GM12878 (cell line): ENCODE data around the gene ATF7. TPM values are rescaled to one million over a fixed set of nuclear protein-coding genes. Genes with fewer than 3 reads are reported as not detected.

Experiments
- ATAC-seq: fragments of 200-7000 bp; cut with Tn5 transposase; 3 replicates; pipeline ENCODE4 v1.9.1; 2020; ENCODE audit warnings: mild to moderate bottlenecking, moderate library complexity
- BruUV-seq: library from RNA; stranded (reverse); fragments of 400-500 nt; replicated peaks from 2 replicates; lab custom pipeline; 2021; lab: Mats Ljungman, UMichigan
- CTCF ChIA-PET: fragments of 300-600 bp; sonication (Branson Sonifier 250); formaldehyde crosslinking; extraction: SDS; loops from one replicate; lab custom pipeline; 2021; ENCODE audit warnings: inconsistent platforms; lab: Yijun Ruan, JAX
- POLR2A ChIA-PET: fragments of 350-600 bp; formaldehyde crosslinking; extraction: SDS; loops from one replicate; lab custom pipeline; 2021; ENCODE audit warnings: inconsistent platforms; lab: Charles Lee
- RAD21 ChIA-PET: fragments of 300-600 bp; sonication (Branson Sonifier 250); formaldehyde crosslinking; loops from one replicate; lab custom pipeline; 2023; ENCODE audit warnings: antibody characterized with exemption; ENCODE audit not compliant: unreplicated experiment; lab: Charles Lee
- SMC1A ChIA-PET: fragments of 300-600 bp; sonication (Branson Sonifier 250); formaldehyde crosslinking; loops from one replicate; lab custom pipeline; 2023; ENCODE audit not compliant: unreplicated experiment, uncharacterized antibody; lab: Charles Lee
- DNase-seq: peaks from one replicate; pipeline ENCODE4 v3.0.0-alpha.2; 2011; ENCODE audit warnings: low read depth, low spot score
- FAIRE-seq: peaks from 3 replicates; lab custom pipeline; 2011; peaks lifted over from hg19 to GRCh38; lab: Jason Lieb, UNC
- H2AFZ ChIP-seq: 2 replicates; pipeline ENCODE4 v1.6.0; 2011; ENCODE audit warnings: low read depth, low read length, control low read depth; ENCODE audit not compliant: control insufficient read depth
- H3K27ac ChIP-seq: 2 replicates; pipeline ENCODE4 v1.5.1; 2011; ENCODE audit warnings: control low read depth; ENCODE audit not compliant: control insufficient read depth, insufficient read depth
- H3K27me3 ChIP-seq, 2 experiments: replicated peaks in 1 of 2; 2 replicates each; pipeline versions ENCODE4 v1.6.0 to v1.6.1; 2011; ENCODE audit warnings: low read length in 1 of 2; ENCODE audit not compliant: control insufficient read depth in 2 of 2, insufficient read depth in 2 of 2
- H3K36me3 ChIP-seq, 2 experiments: 2 replicates each; pipeline ENCODE4 v1.5.1; 2011; ENCODE audit warnings: low read length in 1 of 2; ENCODE audit not compliant: control insufficient read depth in 2 of 2, insufficient read depth in 2 of 2
- H3K4me1 ChIP-seq: 2 replicates; pipeline ENCODE4 v1.6.1; 2011; ENCODE audit warnings: mild to moderate bottlenecking, low read length, moderate library complexity, mixed read lengths; ENCODE audit not compliant: control insufficient read depth, insufficient read depth
- H3K4me2 ChIP-seq: 2 replicates; pipeline ENCODE4 v1.6.0; 2011; ENCODE audit warnings: control low read depth; ENCODE audit not compliant: control insufficient read depth, insufficient read depth
- H3K4me3 ChIP-seq: fragments of 200-600 bp; sonication (generic); 2 replicates; pipeline ENCODE4 v1.5.1; 2016
- H3K79me2 ChIP-seq: 2 replicates; pipeline ENCODE4 v1.6.0; 2011; ENCODE audit warnings: low read length; ENCODE audit not compliant: control insufficient read depth, insufficient read depth
- H3K9ac ChIP-seq: 2 replicates; pipeline ENCODE4 v1.8.0; 2011; ENCODE audit warnings: low read length, control low read depth, mixed read lengths; ENCODE audit not compliant: control insufficient read depth, insufficient read depth
- H3K9me3 ChIP-seq: replicated peaks from 3 replicates; pipeline ENCODE4 v1.5.1; 2011; ENCODE audit warnings: mild to moderate bottlenecking, low read length; ENCODE audit not compliant: control insufficient read depth, insufficient read depth
- H4K20me1 ChIP-seq: 2 replicates; pipeline ENCODE4 v1.6.0; 2011; ENCODE audit not compliant: control insufficient read depth, insufficient read depth
- ETV6 ChIP-seq, 2 experiments: fragments of 450-650 bp in 1 of 2; IDR thresholded peaks in 1 of 2; conservative IDR thresholded peaks in 1 of 2; 2 replicates each; pipeline ENCODE4 v1.6.1; 2014; ENCODE audit warnings: antibody characterized with exemption in 1 of 2, borderline replicate concordance in 1 of 2, low read depth in 1 of 2, mild to moderate bottlenecking in 1 of 2, moderate library complexity in 1 of 2
- HCFC1 ChIP-seq: fragments of 150-350 bp; IDR thresholded peaks from 2 replicates; pipeline ENCODE4 v1.6.1; 2014; ENCODE audit warnings: low read length
- HDGF ChIP-seq: fragments of 450-650 bp; IDR thresholded peaks from 2 replicates; pipeline ENCODE4 v1.6.1; 2016; ENCODE audit warnings: antibody characterized with exemption
- PAX5 ChIP-seq: IDR thresholded peaks from 2 replicates; pipeline ENCODE4 v1.6.1; 2011; ENCODE audit warnings: low read depth, low read length, borderline replicate concordance
- POLR2AphosphoS5 ChIP-seq: IDR thresholded peaks from 2 replicates; pipeline ENCODE4 v1.6.1; 2011; ENCODE audit warnings: mild to moderate bottlenecking, low read length, inconsistent platforms
- ZNF217 ChIP-seq: fragments of 450-650 bp; IDR thresholded peaks from 2 replicates; pipeline ENCODE4 v1.6.1; 2017; ENCODE audit warnings: antibody characterized with exemption, mild to moderate bottlenecking
- ZSCAN29 ChIP-seq: fragments of 450-650 bp; IDR thresholded peaks from 2 replicates; pipeline ENCODE4 v1.6.1; 2017; ENCODE audit warnings: mild to moderate bottlenecking, moderate library complexity
- WGBS: methylation state at CpG from one replicate; pipeline ENCODE4 v1.1.6; 2016; ENCODE audit warnings: low lambda C conversion rate; ENCODE audit not compliant: insufficient replicate concordance, insufficient coverage; ENCODE audit errors: missing lambda C conversion rate; 5-methylcytosine and 5-hydroxymethylcytosine counted together
- in situ Hi-C: fragments of 300-500 bp; cut with MboI; formaldehyde crosslinking; loops from 9 replicates; pipeline ENCODE4 v1.14.3; 2018; ENCODE audit warnings: mixed read lengths
- intact Hi-C: fragments of 100-400 bp; cut with micrococcal nuclease; formaldehyde crosslinking; loops from one replicate; pipeline ENCODE4 v1.14.2; 2022; ENCODE audit not compliant: unreplicated experiment
- polyA plus RNA-seq, 11 experiments: library from polyadenylated mRNA; depleted of rRNA in 4 of 11; unstranded in 6 of 11; stranded (reverse) in 5 of 11; fragments of >200 nt; fragmentation: Nextera tagmentation in 4 of 11; fragmentation: Illumina TruSeq in 1 of 11; extraction: Ambion mirVana in 4 of 11; extraction: Trizol in 1 of 11; gene quantifications; 1 replicate in 1 of 11; 2 replicates in 10 of 11; pipeline versions ENCODE4 v1.2.1 to v1.2.3, GENCODE V29; 2011 to 2016; ENCODE audit warnings: inconsistent platforms in 2 of 11, missing spikeins in 2 of 11, low read depth in 1 of 11
- total RNA-seq, 4 experiments: library from RNA; depleted of rRNA in 3 of 4; stranded (reverse); fragments of >200 nt in 3 of 4; fragmentation: Illumina TruSeq in 1 of 4; extraction: Trizol in 1 of 4; gene quantifications; 2 replicates each; pipeline versions ENCODE4 v1.2.1 to v1.2.3, GENCODE V29; 2013 to 2021
- TF ChIP-seq, protein P1 (sequence below), 3 experiments: IDR thresholded peaks in 2 of 3; conservative IDR thresholded peaks in 1 of 3; 2 replicates each; pipeline ENCODE4 v1.5.1; 2011; ENCODE audit warnings: low read depth in 3 of 3, low read length in 3 of 3, mild to moderate bottlenecking in 3 of 3, control low read depth in 2 of 3, moderate library complexity in 2 of 3, inconsistent platforms in 1 of 3, mixed read lengths in 1 of 3; ENCODE audit not compliant: control insufficient read depth in 2 of 3, insufficient read depth in 1 of 3; ENCODE audit errors: extremely low read depth in 1 of 3
- TF ChIP-seq, protein P2 (sequence below): IDR thresholded peaks from 2 replicates; pipeline ENCODE4 v1.6.1; 2011; ENCODE audit warnings: borderline replicate concordance, low read depth, mild to moderate bottlenecking, moderate library complexity, mixed read lengths, low read length; ENCODE audit not compliant: insufficient read depth; ENCODE audit errors: extremely low read length
- TF ChIP-seq, protein P3 (sequence below): fragments of 150-350 bp; IDR thresholded peaks from 2 replicates; pipeline ENCODE4 v1.6.1; 2014; ENCODE audit warnings: mild to moderate bottlenecking, low read depth, low read length
- TF ChIP-seq, protein P4 (sequence below): IDR thresholded peaks from 2 replicates; pipeline ENCODE4 v1.6.1; 2012; ENCODE audit warnings: low read depth, low read length, improper control_type of control experiment

ATF7 gene
- total and polyA plus RNA-seq, 10 of the 15 experiments (the other 5 are each of a cell fraction or from before 2014, with no cell fraction given): 9.1 to 30.7 (median 21.8) TPM

DNA sequence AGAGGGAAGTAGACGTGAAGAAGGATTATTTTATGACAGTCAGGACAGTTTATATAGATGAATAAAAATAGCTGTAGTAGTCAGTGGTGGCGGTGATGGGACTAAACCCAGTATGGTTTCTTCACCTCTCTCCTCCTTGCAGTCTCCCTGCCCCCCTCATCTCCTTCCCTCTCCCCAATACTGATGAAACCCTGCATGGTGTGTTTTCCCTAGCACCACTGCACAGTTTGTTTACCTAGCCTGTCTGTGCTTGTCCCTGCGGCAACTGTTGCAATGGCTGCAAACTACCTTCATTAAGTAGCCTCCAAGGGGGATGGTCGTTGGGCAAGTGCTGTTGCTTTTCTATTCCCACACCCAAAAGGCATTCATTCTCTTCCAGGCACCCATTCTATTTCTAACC is 159.5 kb downstream of the ATF7 start:
- FAIRE-seq: no peak
- no peaks in the 10 kb centered on the region for H3K27me3 ChIP-seq
- in situ Hi-C loops: no loop called here
- ATAC-seq: no peak
- BruUV-seq: no TSS peak
- peaks cover 10% of the 10 kb centered on the region for H4K20me1 ChIP-seq
- no peak for DNase-seq
- H3K4me2 ChIP-seq: no peak overlapping the region
- no peak overlapping the region for H3K4me3 ChIP-seq
- ChIA-PET CTCF (interaction anchor here (1.2 kb wide), 1 partner anchor 15 kb away, joined by 4 read pairs; no protein-coding TSS in a partner anchor), RAD21 (no interaction called here), POLR2A (no interaction called here), SMC1A (interaction anchor here (1.7 kb wide), 1 partner anchor 11 kb away, joined by 4 read pairs; no protein-coding TSS in a partner anchor)
- peaks cover 38 to 72% of the 10 kb centered on the region in 2 experiments for H3K36me3 ChIP-seq
- no peak overlapping the region for H3K9ac ChIP-seq
- no peak overlapping the region for H3K27ac ChIP-seq
- H2AFZ ChIP-seq: no peak overlapping the region
- intact Hi-C loops: no loop called here
- peak; percentile 40; the same call in 1 of the 2 replicates for TF ChIP-seq POLR2AphosphoS5
- TF ChIP-seq, protein P1, sequence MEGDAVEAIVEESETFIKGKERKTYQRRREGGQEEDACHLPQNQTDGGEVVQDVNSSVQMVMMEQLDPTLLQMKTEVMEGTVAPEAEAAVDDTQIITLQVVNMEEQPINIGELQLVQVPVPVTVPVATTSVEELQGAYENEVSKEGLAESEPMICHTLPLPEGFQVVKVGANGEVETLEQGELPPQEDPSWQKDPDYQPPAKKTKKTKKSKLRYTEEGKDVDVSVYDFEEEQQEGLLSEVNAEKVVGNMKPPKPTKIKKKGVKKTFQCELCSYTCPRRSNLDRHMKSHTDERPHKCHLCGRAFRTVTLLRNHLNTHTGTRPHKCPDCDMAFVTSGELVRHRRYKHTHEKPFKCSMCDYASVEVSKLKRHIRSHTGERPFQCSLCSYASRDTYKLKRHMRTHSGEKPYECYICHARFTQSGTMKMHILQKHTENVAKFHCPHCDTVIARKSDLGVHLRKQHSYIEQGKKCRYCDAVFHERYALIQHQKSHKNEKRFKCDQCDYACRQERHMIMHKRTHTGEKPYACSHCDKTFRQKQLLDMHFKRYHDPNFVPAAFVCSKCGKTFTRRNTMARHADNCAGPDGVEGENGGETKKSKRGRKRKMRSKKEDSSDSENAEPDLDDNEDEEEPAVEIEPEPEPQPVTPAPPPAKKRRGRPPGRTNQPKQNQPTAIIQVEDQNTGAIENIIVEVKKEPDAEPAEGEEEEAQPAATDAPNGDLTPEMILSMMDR (IDR thresholded peaks at IDR 0.05 in 2 of 3, conservative IDR thresholded peaks at IDR 0.05 in 1 of 3; ENCODE audit: control insufficient read depth in 2 of 3, extremely low read depth in 1 of 3, insufficient read depth in 1 of 3, low read depth in 3 of 3, low read length in 3 of 3): no peak
- H3K9me3 ChIP-seq: no peaks in the 10 kb centered on the region
- H3K79me2 ChIP-seq: peaks cover 15% of the 10 kb centered on the region
- WGBS: 71% methylated on average over 4 of the region's 4 CpGs
- peaks cover 4% of the 10 kb centered on the region for H3K4me1 ChIP-seq

DNA sequence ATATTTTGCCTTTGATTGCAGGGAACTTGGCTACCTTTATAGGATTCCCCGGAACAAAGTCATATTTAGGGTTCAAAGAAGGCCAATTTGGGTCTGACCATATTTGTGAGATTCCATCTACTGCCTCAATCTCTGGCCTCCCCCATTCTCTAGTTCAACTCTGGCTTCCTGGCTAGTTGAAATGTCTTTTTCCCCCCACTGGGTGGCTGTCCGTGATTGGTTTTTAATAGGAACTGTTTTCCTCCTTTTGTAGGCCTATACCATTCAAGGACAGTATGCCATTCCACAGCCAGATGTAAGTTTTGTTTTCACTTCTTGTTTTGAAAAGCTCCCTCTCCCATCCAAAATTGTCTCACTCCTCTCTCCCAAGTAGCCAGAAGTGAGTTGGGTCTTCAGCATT is 160.5 kb downstream of the ATF7 start:
- 85% methylated on average over 2 of the region's 2 CpGs for WGBS
- no peak for FAIRE-seq
- no peaks in the 10 kb centered on the region for H3K27me3 ChIP-seq
- RAD21 ChIA-PET: interaction anchor here (0.9 kb wide), 1 partner anchor 48 kb away, joined by 3 read pairs; no protein-coding TSS in a partner anchor
- intact Hi-C loops (no loop called here), in situ Hi-C loops (no loop called here)
- DNase-seq: no peak
- H3K9me3 ChIP-seq: no peaks in the 10 kb centered on the region
- peaks cover 10% of the 10 kb centered on the region for H4K20me1 ChIP-seq
- CTCF ChIA-PET: interaction anchor here (1.2 to 2.3 kb wide), 2 partner anchors 11 to 14 kb away, joined by 4 to 8 read pairs; no protein-coding TSS in a partner anchor
- H3K4me2 ChIP-seq: no peak overlapping the region
- ATAC-seq: no peak
- BruUV-seq: no TSS peak
- H3K79me2 ChIP-seq: peaks cover 21% of the 10 kb centered on the region
- no peak overlapping the region for H3K27ac ChIP-seq
- SMC1A ChIA-PET: interaction anchor here (1.0 to 1.7 kb wide), 3 partner anchors 10 to 14 kb away, joined by 3 to 4 read pairs (median 4); no protein-coding TSS in a partner anchor
- no peak overlapping the region for H3K9ac ChIP-seq
- no peak overlapping the region for H3K4me3 ChIP-seq
- POLR2A ChIA-PET: interaction anchor here (0.8 kb wide), 1 partner anchor 10 kb away, joined by 3 read pairs; no protein-coding TSS in a partner anchor
- peaks cover 41 to 77% of the 10 kb centered on the region in 2 experiments for H3K36me3 ChIP-seq
- peaks cover 4% of the 10 kb centered on the region for H3K4me1 ChIP-seq
- H2AFZ ChIP-seq: no peak overlapping the region
- TF ChIP-seq ZSCAN29 (no peak), PAX5 (no peak), HCFC1 (no peak), ZNF217 (no peak), HDGF (no peak), ETV6 (conservative IDR thresholded peaks at IDR 0.05 in 1 of 2, IDR thresholded peaks at IDR 0.05 in 1 of 2; ENCODE audit: borderline replicate concordance in 1 of 2, low read depth in 1 of 2) (no peak)
- TF ChIP-seq, protein P2, sequence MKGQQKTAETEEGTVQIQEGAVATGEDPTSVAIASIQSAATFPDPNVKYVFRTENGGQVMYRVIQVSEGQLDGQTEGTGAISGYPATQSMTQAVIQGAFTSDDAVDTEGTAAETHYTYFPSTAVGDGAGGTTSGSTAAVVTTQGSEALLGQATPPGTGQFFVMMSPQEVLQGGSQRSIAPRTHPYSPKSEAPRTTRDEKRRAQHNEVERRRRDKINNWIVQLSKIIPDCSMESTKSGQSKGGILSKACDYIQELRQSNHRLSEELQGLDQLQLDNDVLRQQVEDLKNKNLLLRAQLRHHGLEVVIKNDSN: no peak
- TF ChIP-seq, protein P3, sequence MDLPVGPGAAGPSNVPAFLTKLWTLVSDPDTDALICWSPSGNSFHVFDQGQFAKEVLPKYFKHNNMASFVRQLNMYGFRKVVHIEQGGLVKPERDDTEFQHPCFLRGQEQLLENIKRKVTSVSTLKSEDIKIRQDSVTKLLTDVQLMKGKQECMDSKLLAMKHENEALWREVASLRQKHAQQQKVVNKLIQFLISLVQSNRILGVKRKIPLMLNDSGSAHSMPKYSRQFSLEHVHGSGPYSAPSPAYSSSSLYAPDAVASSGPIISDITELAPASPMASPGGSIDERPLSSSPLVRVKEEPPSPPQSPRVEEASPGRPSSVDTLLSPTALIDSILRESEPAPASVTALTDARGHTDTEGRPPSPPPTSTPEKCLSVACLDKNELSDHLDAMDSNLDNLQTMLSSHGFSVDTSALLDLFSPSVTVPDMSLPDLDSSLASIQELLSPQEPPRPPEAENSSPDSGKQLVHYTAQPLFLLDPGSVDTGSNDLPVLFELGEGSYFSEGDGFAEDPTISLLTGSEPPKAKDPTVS: no peak
- TF ChIP-seq, protein P4, sequence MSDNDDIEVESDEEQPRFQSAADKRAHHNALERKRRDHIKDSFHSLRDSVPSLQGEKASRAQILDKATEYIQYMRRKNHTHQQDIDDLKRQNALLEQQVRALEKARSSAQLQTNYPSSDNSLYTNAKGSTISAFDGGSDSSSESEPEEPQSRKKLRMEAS: no peak
